ENCODE measurements around the gene TESPA1.

The TESPA1 gene

DNA sequence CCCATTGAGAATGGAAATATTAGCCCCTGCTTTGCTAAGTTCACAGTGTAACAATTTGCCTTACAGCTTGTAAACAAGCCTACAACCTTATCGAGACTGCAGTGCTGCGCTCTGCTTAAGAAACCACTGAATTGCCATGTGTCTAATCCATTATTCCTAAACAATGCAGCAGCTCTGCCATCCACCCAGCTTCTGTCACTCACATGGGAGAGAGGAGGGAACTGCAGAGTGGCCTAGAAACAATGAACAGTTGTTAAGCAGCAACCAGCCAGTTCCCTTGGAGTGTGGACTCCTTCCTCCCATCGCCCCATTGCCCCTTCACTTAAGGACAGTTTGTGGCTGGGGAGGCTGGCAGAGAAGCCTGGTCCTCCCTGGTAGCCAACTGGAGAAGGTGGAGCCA, 42.9 kb downstream of the TESPA1 start:
- DNase-seq: no peak

DNA sequence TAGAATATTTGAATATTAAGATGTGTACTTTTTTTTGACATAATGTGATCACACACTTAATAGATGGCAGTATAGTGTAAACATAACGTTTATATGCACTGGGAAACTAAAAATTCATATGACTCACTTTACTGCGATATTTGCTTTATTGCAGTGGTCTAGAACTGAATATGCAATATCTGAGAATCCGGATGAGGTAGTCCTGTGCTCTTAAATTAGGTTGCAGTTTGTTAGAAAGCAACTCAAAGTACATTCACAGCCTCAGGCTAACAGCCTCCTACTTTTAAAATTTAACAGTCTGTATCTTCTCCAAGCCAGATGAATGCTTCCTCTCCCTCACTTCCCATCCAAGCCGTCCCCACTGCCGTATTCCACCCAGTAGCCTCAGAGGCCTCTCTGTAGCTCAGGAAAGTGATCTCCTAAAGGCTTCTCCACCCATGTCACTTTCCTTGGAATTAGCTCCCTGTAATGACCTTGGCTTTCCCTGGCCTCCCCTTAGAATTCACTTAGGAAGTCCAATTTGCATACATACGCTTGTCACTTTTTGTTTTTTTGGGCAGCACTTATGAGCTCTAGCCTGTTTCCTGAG, 43.7 kb downstream of the TESPA1 start:
- DNase-seq: no peak

DNA sequence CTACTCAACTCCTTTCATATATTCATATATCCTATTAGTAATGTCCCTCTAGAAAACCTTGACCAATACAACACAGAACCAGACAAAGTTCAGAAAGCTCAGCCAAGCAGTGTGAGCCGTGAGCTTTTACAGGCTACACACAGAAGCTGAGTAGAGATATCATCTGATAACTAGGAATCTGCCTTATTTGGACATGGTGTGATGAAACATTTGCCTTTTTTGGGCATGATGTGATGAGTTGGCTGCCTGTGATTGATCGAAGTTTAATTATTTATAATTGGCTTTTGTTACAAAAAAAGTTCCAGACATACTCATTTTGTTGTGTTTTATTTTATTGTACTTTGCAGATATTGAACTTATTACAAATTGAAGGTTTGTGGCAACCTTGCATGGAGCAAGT, 46.6 kb downstream of the TESPA1 start:
- no peak for DNase-seq

DNA sequence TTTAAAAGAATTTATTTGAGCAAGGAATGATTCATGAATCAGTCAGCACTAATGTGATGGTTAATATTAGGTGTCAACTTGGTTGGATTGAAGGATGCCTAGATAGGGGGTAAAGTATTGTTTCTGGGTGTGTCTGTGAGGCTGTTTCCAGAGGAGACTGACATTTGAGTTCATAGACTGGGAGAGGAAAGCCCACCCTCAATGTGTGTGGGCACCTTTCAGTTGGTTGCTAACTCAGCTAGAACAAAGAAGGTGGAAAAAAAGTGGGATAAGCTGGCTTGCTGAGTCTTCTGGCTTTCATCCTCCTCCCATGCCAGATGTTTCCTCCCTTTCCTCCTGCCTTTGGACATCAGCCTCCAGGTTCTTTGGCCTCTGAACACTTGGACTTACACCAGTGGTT, 47.2 kb downstream of the TESPA1 start:
- no peak for DNase-seq

DNA sequence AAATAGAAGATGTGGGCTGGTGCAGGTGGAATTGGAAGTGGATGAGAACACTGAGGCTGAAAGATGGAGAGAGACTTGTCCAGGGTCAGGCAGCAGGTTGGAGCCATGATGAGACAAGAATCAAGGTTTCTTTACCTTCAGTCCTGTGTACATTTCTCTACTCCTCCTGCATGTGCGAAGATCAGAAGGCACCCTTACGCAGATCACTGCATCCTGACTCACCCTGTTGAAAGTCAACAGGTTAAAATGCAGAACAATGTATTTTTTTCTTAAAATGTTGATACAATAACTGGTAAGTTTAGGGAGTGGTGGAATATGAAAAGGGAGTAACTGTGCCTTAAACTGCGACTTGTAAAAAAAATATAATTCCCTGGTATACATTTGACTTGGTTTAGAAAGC, 47.8 kb downstream of the TESPA1 start:
- DNase-seq: no peak

DNA sequence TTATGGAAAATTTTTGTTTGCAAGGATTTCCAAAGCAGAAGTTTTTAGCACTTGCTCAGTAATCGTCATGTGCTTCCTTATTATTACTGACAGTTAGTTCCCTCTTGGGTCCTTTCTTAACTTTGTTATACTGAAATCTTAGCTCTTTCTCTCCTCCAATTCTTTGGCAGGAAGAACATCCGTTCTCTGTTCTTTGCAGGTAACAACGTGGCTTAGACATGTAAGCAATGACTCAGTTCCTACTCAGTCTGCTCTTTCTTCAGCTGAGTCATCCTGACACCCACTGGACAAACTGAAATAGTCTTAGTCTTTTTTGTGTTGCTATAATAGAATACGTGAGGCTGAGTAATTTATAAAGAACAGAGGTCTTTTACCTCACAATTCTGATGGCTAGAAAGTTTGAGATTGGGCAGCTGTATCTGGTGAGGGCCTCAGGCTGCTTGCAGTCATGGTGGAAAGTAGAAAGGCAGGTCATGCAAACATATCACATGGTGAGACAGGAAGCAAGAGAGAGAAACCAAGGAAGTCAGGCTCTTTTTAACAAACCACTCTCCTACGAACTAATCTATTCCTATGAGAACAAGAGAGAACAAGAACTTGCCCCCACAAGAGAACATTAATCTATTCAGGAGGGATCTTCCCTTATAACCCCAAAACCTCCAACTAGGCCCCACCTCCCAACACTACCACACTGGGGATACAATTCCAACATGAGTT, 49.2 kb downstream of the TESPA1 start:
- DNase-seq: no peak

DNA sequence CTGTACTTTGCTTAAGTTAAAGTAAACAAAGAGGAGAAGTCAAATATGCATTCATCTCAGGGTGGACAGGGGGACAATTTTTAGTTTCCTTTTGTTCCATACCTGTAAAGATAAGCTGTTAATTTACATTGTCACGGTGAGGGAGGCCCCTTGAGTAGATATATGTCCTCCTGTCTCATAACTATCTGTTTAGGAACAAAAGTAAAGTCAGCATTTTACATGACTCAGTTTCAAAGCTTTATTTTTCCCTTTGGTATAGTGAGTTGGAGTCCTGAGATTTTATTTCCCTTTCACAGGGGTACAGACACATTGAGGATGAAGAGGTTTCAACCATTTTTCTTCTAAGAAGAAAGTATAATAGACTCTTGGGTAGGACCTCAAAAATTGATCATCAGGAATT, 50.1 kb downstream of the TESPA1 start:
- DNase-seq: no peak

DNA sequence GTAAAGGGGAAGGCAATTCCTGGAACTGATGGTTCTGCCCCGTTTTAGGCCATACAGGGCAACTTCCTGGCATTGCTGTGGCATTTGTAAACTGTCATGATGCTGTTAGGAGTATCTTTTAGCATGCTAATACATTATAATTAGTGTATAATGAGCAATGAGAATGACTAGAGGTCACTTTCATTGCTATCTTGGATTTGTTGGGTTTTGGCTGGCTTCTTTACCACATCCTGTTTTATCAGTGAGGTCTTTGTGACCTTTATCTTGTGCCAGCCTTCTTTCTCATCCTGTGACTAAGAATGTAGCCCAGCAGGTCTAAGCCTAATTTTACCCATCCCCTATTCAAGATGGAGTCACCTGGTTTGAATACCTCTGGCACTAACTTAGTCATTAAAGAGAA, 51.2 kb downstream of the TESPA1 start:
- DNase-seq: no peak

DNA sequence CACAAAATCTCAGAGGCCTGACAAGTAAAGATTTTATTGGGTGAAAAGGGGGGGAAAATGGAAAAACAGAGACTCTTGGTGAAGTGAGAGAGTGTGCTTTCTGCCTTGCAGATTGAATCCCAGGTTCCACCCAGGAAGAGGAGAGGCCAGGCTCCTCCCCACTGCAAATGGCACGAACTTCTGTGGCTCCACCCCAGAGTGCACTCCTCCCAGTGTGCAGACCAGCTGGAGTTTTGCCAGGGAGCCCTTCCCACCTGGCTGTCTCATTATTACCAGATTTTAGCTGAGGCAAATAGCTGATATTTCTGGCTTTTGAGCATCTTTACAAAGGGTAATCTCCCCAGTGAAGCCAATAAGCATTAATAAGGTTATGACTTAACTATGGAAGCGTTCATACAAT, 51.9 kb downstream of the TESPA1 start:
- DNase-seq: no peak

DNA sequence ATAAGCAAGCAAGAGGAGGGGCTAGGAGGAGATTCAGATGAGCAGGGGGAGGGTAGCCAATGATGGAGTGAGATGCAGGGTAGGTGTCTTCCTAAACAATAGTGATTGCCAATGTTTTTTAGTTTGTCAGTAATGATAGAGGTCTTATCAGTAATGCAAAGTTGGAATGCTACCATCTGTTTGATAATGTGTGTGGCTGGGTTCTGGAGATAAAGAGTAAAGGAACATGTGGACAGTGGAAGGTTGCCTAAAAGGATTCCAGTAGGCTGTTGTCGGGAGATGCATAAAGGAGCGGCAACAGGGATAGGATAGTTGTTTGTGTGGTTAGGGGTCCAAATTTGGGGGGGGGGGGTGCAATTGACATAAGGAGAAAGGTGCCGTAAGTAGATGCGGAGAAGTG, 52.5 kb downstream of the TESPA1 start:
- DNase-seq: no peak

DNA sequence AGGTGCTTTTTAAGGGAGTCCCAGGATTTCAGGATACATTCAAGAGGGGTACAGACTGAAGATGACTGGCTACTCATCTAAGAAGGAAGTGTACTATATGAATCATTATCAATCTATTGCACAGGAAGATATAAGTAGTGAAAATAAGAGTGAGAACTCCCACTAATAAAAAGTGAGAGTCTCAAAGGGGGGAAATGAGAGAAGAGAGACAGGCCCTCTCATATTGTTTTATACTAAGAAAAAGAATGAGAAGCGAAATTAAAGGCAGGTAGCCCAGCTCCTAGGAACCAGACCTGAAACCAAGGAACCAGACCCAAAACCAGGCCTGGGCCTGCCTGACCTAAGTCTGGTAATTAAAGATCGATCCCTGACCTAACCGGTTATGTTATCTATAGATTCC, 54.6 kb downstream of the TESPA1 start:
- DNase-seq: no peak

DNA sequence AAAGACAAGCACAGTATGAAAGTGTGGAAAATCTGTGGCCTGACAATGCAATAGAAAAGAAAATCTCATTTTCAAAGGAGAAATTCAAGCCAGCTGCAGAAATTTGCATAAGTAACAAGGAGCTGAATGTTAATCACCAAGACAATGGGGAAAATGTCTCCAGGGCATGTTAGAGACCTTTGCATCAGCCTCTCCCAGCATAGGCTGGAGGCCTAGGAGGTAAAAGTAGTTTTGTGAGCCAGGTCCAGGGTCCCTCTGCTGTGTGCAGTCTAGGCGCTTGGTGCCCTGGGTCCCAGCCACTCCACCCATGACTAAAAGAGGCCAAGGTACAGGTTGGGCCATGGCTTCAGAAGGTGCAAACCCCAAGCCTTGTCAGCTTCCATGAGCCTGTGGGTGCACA, 58.3 kb downstream of the TESPA1 start:
- DNase-seq: no peak

DNA sequence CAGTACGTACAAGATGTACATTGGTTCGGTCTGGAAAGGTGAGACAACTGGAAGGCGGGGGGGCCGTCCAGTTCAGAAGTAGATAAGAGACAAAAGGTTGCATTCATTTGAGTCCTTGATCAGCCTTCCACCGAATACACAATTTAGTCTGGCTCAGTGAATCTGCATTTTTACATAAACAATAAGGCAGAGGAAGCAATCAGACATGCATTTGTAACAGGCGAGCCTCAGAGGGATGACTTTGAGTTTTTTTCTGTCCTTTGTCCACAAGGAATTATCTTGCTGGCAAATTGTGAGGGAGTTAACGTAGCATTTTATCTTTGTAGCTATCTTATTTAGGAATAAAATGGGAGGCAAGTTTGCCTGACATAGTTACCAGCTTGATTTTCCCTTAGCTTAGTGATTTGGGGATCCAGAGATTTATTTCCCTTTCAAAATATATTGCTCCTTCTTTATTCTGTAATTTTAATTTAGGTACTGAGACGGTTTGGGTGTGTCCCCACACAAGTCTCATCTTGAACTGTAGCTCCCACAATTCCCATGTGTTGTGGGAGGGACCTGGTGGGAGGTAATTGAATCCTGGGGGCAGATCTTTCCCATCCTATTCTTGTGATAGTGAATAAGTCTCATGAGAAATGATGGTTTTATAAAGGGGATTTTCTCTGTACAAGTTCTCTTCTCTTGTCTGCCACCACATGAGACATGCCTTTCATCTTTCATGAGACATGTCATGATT, 59.4 kb downstream of the TESPA1 start:
- no peak for DNase-seq

DNA sequence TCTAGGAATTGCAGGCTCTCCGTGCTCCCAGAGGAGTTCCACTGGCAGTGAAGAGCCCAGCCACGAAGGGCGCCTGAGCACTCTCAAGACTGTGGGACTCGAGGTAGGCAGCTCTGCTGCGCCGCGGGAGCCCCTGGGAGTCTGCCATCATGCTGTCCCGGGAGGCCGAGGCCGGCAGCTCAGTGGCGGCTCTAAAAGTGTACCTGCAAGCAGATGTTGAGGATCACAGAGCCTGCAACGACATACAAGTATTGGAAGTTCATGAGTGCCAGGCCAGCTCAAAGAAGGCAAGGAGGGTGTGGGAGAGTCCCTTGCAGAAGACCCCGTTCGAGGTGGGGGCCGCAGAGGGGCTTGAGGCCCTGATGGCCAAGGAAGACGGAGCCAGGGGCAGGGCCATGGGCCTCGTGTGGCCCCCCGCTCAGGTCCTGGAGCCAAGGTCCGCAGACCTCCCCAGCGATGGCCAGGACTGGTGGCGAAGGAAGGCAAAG, 67.5 kb downstream of the TESPA1 start:
- DNase-seq: no peak

Measured in DMS 273 treated with DMSO at 0.1 percent for 48 hours (cell line).